Bronchial epithelial cell (primary cell): ENCODE measurements around the gene HTRA3. TPM values are rescaled to one million over a fixed set of nuclear protein-coding genes. Genes with fewer than 3 reads are reported as not detected.

Experiments used
- DNase-seq: peaks from one replicate; pipeline ENCODE4 v3.0.0-alpha.2; 2010; ENCODE audit warnings: low read depth
- FAIRE-seq: peaks from 2 replicates; lab custom pipeline; 2011; peaks lifted over from hg19 to GRCh38; lab: Jason Lieb, UNC
- H3K27me3 ChIP-seq: 2 replicates; pipeline ENCODE4 v1.5.1; 2011; ENCODE audit warnings: low read length; ENCODE audit not compliant: control insufficient read depth, insufficient read depth
- H3K36me3 ChIP-seq: 2 replicates; pipeline ENCODE4 v1.5.1; 2011; ENCODE audit warnings: low read length; ENCODE audit not compliant: control insufficient read depth, insufficient read depth
- H3K4me3 ChIP-seq: 2 replicates; pipeline ENCODE4 v1.5.1; 2011; ENCODE audit warnings: mild to moderate bottlenecking, low read depth, low read length, control low read depth
- total RNA-seq: library from RNA; depleted of rRNA; stranded (reverse); fragments of >200 nt; gene quantifications from 2 replicates; pipeline ENCODE4 v1.2.1, GENCODE V29; 2014
- TF ChIP-seq, protein P1 (sequence below): IDR thresholded peaks from 2 replicates; pipeline ENCODE4 v1.5.1; 2011; ENCODE audit warnings: mild to moderate bottlenecking, moderate library complexity, low read length, control low read depth, inconsistent platforms; ENCODE audit not compliant: insufficient read depth, severe bottlenecking

The HTRA3 gene
- total RNA-seq, 1 donor from 2014 or later, result 0.26 TPM

DNA sequence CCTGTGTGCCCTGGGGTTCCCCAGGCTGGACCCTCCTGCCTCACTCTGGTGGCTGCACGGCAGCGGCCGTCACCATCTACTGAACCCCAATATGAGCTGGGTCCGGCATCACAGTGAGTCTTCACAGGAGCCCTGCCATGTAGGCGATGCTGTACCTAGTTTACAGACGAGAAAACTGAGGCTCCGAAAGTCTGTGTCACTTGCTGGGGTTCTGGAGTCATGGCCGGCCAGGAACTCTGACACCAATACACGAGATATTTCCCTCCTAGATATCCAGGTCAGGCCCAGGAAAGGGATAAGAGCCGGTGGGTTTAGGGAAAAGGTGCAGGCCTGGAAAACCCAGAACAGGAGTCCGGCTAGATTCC, 74.4 kb downstream of the HTRA3 start:
- peaks cover 2% of the 10 kb centered on the region for H3K27me3 ChIP-seq
- DNase-seq, result no peak
- FAIRE-seq, result no peak

DNA sequence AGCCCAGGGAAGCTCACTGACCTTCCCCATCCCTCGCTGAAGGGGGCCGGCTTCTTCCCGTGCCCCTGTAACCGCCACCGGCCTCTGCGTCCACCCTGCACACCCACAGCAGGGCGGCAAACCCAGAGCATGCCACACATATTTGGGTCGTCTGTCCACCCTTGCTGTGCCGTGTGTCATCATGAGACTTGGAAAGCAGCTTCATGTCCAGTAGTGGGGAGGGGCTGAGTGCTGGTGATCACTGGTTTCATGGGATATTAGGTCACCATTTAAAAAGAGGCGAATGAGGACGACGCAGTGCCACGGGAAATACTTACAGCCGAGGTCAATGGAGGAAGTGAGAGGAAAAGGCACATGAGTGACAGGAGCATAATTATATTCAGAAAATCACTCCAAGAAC, 74.8 kb downstream of the HTRA3 start:
- no peak for FAIRE-seq
- Histone ChIP-seq H3K36me3 (no peaks in the 10 kb centered on the region), H3K4me3 (no peak overlapping the region), H3K27me3 (peaks cover 2% of the 10 kb centered on the region)
- no peak for DNase-seq
- TF ChIP-seq, protein P1, sequence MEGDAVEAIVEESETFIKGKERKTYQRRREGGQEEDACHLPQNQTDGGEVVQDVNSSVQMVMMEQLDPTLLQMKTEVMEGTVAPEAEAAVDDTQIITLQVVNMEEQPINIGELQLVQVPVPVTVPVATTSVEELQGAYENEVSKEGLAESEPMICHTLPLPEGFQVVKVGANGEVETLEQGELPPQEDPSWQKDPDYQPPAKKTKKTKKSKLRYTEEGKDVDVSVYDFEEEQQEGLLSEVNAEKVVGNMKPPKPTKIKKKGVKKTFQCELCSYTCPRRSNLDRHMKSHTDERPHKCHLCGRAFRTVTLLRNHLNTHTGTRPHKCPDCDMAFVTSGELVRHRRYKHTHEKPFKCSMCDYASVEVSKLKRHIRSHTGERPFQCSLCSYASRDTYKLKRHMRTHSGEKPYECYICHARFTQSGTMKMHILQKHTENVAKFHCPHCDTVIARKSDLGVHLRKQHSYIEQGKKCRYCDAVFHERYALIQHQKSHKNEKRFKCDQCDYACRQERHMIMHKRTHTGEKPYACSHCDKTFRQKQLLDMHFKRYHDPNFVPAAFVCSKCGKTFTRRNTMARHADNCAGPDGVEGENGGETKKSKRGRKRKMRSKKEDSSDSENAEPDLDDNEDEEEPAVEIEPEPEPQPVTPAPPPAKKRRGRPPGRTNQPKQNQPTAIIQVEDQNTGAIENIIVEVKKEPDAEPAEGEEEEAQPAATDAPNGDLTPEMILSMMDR, result no peak

More for the DNA sequence above, 74.4 kb downstream of the HTRA3 start:
- Histone ChIP-seq H3K4me3 (no peak overlapping the region), H3K36me3 (no peaks in the 10 kb centered on the region)
- TF ChIP-seq, protein P1, result no peak

DNA sequence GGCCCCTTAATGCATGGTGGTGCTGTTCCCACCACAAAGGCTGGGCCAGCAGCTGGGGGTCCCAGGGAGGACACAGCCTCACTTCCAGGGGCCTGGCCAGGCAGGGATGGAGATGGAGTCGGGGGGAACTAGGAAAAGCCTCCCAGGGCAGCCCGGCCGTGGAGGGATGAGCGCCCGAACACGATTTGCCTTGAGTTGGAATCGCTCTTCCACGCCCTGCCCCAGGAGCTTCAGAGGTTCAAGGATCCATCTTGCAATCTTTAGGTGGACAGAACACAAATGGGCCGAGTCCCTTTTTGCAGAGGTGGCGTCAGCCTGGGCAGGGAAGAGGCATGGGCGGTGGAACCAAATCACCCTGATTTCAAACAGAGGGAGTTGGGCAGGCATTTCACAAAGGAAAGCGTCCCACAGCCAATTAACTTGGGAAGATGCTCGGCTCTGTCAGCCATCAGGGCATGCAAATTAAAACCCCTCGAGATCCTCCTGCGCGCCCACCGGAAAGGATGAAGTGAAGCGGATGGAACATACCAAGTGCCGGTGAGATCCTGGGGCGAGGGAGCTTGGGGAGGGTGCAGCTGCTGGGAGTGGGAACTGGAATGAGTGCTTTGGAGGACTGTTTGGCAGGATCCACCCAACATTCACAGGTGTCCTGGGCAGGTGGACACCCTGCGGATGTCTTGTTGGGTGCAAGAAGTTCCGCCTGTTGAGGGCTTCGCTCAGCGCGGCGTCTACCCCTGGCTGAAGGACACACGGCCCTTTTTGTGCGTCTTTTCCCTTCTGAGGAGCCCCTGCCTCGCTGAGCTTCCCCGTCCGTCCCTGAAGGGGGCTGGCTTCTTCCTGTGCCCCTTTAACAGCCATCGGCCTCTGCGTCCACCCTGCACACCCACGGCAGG, 75.7 kb downstream of the HTRA3 start:
- no peak for DNase-seq
- TF ChIP-seq, protein P1, result no peak
- H3K36me3 ChIP-seq, result no peaks in the 10 kb centered on the region
- no peak for FAIRE-seq
- H3K27me3 ChIP-seq, result peaks cover 2% of the 10 kb centered on the region
- no peak overlapping the region for H3K4me3 ChIP-seq

DNA sequence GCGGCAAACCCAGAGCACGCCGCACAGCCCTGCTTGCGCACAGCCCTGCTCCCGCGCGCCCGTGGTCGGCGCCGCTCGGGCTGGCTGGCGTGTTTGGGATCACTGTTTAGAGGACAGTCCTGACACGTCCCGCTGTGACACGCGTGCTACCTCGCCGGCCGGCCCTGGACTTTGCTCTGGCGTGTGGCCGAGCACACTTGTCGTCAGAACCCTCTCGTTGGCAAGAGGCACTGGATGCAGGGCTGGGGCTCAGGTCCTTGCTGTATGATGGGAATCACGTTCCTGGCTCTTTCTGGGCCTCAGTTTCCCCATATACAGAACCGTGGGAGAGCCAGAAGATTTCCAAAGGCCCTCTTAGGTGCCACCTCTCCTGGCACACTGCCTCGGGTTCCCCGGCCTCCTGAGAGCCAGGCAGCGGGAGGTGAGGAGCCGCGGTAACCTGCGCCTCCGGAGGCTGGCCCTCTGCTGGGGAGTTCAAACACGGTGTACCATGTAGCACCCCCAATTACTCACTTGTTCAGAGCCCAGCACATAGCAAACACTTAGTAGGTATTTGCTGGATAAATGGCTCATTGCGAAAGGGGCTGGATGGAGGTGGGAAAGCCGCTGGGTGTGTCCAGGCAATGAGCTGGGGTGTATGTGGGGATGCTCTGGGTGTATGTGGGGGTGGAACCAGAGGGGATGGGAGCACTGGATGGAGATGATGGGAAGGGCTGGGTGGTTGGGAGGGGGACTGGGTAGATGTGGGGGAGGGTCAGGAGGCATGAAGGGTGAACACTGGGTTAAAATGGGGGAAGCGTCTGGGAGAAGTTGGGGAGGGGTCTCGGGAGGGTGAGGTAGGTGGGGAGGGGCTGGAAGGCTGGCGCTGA, 76.6 kb downstream of the HTRA3 start:
- TF ChIP-seq, protein P1, result no peak
- Histone ChIP-seq H3K4me3 (no peak overlapping the region), H3K36me3 (no peaks in the 10 kb centered on the region), H3K27me3 (peaks cover 2% of the 10 kb centered on the region)
- DNase-seq, result no peak
- no peak for FAIRE-seq

DNA sequence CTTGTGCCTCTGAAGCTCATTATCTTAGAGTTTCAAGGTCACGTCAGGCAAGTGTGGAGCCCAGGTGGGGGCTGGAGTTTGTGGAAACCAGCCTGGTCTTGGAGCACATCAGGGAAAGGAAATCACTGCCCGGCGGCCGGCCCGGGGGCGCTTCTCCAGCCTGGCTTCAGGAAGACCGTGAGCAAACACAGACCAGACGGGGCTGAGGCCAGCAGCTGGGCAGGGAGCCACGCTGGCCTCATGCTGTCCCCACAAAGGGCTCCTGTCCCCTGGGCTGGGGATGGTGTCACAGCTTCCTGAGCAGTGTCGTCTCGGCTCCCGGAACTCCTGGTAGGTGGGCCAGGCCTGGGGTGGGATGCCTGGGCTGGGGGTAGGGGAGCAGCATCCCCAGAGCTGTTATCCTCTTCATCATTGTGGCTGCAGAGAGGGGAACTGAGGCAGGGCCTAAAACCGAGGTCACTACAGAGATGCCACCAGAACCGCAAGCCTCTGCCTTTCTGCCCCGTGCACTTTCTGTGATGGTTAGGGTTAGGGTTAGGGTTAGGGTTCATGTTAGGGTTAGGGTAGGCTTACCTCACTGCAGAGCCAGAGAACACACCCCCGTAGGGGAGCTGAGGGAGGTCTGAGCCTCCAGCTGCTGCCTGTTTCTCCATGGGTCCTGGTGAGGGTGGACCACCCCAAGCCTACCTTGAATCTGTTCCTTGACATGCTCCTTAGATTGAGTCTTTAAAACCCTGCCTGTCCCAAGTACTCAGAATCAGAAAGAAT, 77.5 kb downstream of the HTRA3 start:
- DNase-seq (no peak), FAIRE-seq (no peak)
- Histone ChIP-seq H3K4me3 (no peak overlapping the region), H3K36me3 (no peaks in the 10 kb centered on the region), H3K27me3 (peaks cover 2% of the 10 kb centered on the region)
- TF ChIP-seq, protein P1, result no peak
